Measurements from ENCODE around the gene ARHGEF4.

DNA sequence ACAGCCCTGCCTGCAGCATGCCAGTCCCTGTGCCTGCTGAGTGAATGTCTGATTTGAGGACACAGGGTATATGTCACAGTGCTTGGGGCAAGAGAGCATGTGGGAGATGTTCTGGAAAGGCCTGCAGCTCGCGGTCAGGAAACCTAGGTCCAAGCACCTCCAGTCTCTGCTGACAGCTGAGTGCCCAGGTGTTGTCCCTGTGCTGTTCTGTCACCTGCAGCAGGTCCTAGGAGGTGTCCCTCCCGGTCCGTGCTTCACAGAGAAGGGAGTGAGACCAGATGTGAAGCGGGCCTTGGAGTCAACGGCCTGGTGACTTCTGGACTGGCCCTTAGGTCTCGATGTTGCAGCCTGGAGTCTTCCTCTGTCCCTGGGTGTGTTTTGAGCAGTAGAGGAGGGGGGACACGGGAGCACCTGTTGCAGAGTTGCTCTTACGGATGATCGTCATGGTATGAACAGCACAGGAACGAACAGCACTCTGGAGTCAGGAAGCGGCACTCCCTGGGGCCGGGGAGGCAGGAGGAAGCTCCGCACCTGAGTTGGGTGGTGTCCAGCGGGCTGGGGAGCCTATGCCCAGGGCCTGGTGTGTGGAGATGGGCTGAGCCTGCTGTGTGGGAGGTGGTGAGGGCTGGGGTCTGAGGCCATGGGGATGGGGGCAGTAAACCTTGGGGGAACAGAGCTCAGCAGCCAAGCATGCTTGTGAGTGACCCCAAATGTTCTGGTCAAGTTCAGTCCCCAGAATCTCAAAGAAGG, 21.6 kb upstream of the ARHGEF4 start:
- no peak for TF ChIP-seq EZH2phosphoT487 (IDR thresholded peaks at IDR 0.05; ENCODE audit: unreplicated experiment)
- TF ChIP-seq, protein P1, sequence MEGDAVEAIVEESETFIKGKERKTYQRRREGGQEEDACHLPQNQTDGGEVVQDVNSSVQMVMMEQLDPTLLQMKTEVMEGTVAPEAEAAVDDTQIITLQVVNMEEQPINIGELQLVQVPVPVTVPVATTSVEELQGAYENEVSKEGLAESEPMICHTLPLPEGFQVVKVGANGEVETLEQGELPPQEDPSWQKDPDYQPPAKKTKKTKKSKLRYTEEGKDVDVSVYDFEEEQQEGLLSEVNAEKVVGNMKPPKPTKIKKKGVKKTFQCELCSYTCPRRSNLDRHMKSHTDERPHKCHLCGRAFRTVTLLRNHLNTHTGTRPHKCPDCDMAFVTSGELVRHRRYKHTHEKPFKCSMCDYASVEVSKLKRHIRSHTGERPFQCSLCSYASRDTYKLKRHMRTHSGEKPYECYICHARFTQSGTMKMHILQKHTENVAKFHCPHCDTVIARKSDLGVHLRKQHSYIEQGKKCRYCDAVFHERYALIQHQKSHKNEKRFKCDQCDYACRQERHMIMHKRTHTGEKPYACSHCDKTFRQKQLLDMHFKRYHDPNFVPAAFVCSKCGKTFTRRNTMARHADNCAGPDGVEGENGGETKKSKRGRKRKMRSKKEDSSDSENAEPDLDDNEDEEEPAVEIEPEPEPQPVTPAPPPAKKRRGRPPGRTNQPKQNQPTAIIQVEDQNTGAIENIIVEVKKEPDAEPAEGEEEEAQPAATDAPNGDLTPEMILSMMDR (conservative IDR thresholded peaks at IDR 0.05; ENCODE audit: low read depth in 2 of 2) = no peak
- TF ChIP-seq POLR2AphosphoS5 (IDR thresholded peaks at IDR 0.05; ENCODE audit: low read depth) = no peak
- no peak for TF ChIP-seq REST (IDR thresholded peaks at IDR 0.05; ENCODE audit: unreplicated experiment)
- TF ChIP-seq EZH2 (IDR thresholded peaks at IDR 0.05; ENCODE audit: low read depth, unreplicated experiment) = no peak
- TF ChIP-seq STAT1 (IDR thresholded peaks at IDR 0.05; ENCODE audit: unreplicated experiment) = no peak
- TF ChIP-seq NANOG (IDR thresholded peaks at IDR 0.05; ENCODE audit: borderline replicate concordance) = no peak
- TF ChIP-seq, protein P2, sequence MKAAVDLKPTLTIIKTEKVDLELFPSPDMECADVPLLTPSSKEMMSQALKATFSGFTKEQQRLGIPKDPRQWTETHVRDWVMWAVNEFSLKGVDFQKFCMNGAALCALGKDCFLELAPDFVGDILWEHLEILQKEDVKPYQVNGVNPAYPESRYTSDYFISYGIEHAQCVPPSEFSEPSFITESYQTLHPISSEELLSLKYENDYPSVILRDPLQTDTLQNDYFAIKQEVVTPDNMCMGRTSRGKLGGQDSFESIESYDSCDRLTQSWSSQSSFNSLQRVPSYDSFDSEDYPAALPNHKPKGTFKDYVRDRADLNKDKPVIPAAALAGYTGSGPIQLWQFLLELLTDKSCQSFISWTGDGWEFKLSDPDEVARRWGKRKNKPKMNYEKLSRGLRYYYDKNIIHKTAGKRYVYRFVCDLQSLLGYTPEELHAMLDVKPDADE (IDR thresholded peaks at IDR 0.05) = no peak
- no peak for TF ChIP-seq CREB1 (CRISPR knock-in tag; IDR thresholded peaks at IDR 0.05; ENCODE audit: low read depth)
- no peak for TF ChIP-seq ZNF114 (CRISPR knock-in tag; IDR thresholded peaks at IDR 0.05)
- no peak for TF ChIP-seq ZNF462 (CRISPR knock-in tag; IDR thresholded peaks at IDR 0.05)
- no peak for TF ChIP-seq JUNB (IDR thresholded peaks at IDR 0.05; ENCODE audit: unreplicated experiment)
- no peak for TF ChIP-seq ZNF331 (CRISPR knock-in tag; IDR thresholded peaks at IDR 0.05; ENCODE audit: low read depth)

All from GM23338 (cell line).